B cell (primary cell): ENCODE measurements around the gene VPS54.

ENCODE experiments used
- CTCF ChIP-seq: fragments of 200-600 bp; IDR thresholded peaks from one replicate; pipeline ENCODE4 v1.8.0; 2022; ENCODE audit warnings: antibody characterized with exemption, mild to moderate bottlenecking
- EZH2 ChIP-seq: IDR thresholded peaks from 2 replicates; pipeline ENCODE4 v1.6.1; 2012; ENCODE audit warnings: borderline replicate concordance, low read depth, mild to moderate bottlenecking, moderate library complexity, low read length; ENCODE audit not compliant: insufficient read depth, poor library complexity, severe bottlenecking

DNA sequence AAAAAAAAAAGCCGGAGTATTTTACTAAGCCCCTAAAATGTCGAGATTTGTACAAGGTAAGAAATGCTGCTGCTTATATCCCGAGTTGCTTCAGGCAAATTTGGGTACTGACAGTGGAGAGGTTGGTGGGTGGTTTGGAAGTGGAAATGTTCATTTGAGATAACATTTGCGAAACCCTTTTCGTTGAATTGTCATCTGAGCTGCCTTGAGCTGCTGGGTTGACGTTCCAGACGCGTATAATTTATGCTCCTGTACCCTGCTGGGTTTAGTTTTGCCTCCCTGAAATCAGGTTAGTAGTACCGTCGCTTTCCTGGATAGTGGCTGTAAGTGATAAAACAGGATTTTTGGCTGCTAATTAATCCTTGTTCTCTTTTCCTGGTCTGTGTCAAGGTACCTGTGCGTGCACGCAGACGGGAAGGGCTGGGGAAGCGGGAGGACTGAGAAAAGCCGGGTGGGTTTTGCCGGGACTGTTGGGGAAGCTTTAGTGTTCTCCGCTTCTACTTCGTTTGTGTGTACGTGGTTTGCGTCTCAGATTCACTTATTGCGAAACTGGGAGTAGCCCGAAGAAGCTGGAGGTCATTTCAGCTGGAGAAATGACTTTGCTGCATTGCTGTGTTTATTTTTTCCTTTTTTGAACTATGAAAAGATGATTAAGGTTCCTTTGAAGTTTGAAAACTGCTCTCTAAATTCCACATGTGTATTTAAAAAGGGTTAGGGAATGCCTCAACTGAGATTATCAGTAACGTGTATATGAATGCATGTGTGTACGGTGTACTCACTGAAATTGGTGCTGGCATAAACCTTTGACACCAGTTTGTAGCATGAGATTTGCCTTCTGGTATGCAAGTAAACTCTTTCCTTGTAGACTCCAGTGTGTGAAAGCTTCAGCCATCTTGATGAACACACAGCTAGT is 176.8 kb downstream of the VPS54 start:
- TF ChIP-seq EZH2 = no peak
- TF ChIP-seq CTCF = no peak
